T-helper 22 cell (primary cell): ENCODE results near the gene DDT.
"Not testable (repeated sequence)": the region's sequence is repeated elsewhere in the genome, so short reads cannot be mapped to it uniquely, and the experiment has no call there.

Experiments used
- DNase-seq: peaks from one replicate; pipeline ENCODE4 v3.0.0-alpha.2; 2020; ENCODE audit warnings: low read depth

Gene DDT

GRCh38 chr22:23952794-23953405, 21.3 kb downstream of the DDT start:
- not testable (repeated sequence) for DNase-seq

- not testable (repeated sequence) for DNase-seq
Measured at GRCh38 chr22:23951383-23951782, 22.9 kb downstream of the DDT start.

GRCh38 chr22:23949764-23950163, 24.5 kb downstream of the DDT start:
- DNase-seq = not testable (repeated sequence)

- DNase-seq = not testable (repeated sequence)
Measured at GRCh38 chr22:23947391-23947790, 26.9 kb downstream of the DDT start.

GRCh38 chr22:23940166-23940565, 34.1 kb downstream of the DDT start:
- not testable (repeated sequence) for DNase-seq

- DNase-seq = no peak
Measured at GRCh38 chr22:23939017-23939357, 35.3 kb downstream of the DDT start.

GRCh38 chr22:23938328-23939016, 35.8 kb downstream of the DDT start:
- DNase-seq = no peak

GRCh38 chr22:23926561-23926960, 47.7 kb downstream of the DDT start:
- no peak for DNase-seq

GRCh38 chr22:23925020-23925606, 49.1 kb downstream of the DDT start:
- no peak for DNase-seq

GRCh38 chr22:23922921-23923320, 51.3 kb downstream of the DDT start:
- DNase-seq = no peak

- not testable (repeated sequence) for DNase-seq
Measured at GRCh38 chr22:23921586-23922201, 52.5 kb downstream of the DDT start.
